CD4-positive, alpha-beta T cell (primary cell): ENCODE data around the gene AVPR2. TPM values are rescaled to one million over a fixed set of nuclear protein-coding genes. Genes with fewer than 3 reads are reported as not detected.

ENCODE experiments used
- ATAC-seq: fragments of 200-7000 bp; cut with Tn5 transposase; one replicate; pipeline ENCODE4 v1.10.0; 2022; ENCODE audit warnings: mild to moderate bottlenecking; ENCODE audit not compliant: poor library complexity
- CTCF ChIA-PET: fragments of 350-600 bp; sonication (Branson Sonifier 250); formaldehyde crosslinking; loops from one replicate; lab custom pipeline; 2021; ENCODE audit warnings: antibody characterized with exemption, inconsistent platforms; lab: Charles Lee
- POLR2A ChIA-PET: fragments of 350-600 bp; sonication (Branson Sonifier 250); formaldehyde crosslinking; loops from one replicate; lab custom pipeline; 2021; ENCODE audit warnings: antibody characterized with exemption, inconsistent platforms; lab: Charles Lee
- DNase-seq, 14 experiments: peaks; one replicate each; pipeline ENCODE4 v3.0.0-alpha.2; 2013 to 2020; ENCODE audit warnings: mixed read lengths in 2 of 14
- H3K27ac ChIP-seq, 2 donors: one replicate each; pipeline versions ENCODE4 v1.5.1 to v1.7.0; 2013; ENCODE audit warnings: low read length in 2 of 2, low read depth in 1 of 2, mild to moderate bottlenecking in 1 of 2
- H3K27me3 ChIP-seq, 2 experiments: 1 replicate in 1 of 2; 2 replicates in 1 of 2; pipeline versions ENCODE4 v1.6.1 to v1.7.0; 2013; ENCODE audit warnings: low read length in 2 of 2, control low read depth in 1 of 2, mild to moderate bottlenecking in 1 of 2, moderate library complexity in 1 of 2; ENCODE audit not compliant: insufficient read depth in 2 of 2, control insufficient read depth in 1 of 2
- H3K36me3 ChIP-seq: one replicate; pipeline ENCODE4 v1.6.1; 2013; ENCODE audit warnings: low read length, control low read depth; ENCODE audit not compliant: insufficient read depth
- H3K4me1 ChIP-seq: one replicate; pipeline ENCODE4 v1.6.1; 2013; ENCODE audit warnings: low read length, control low read depth; ENCODE audit not compliant: insufficient read depth
- H3K4me3 ChIP-seq: one replicate; pipeline ENCODE4 v1.5.1; 2013; ENCODE audit warnings: mild to moderate bottlenecking, low read length, moderate library complexity
- H3K9me3 ChIP-seq, 2 experiments: 1 replicate in 1 of 2; 2 replicates in 1 of 2; pipeline versions ENCODE4 v1.6.1 to v1.7.0; 2013; ENCODE audit warnings: low read length in 2 of 2, mild to moderate bottlenecking in 2 of 2, control low read depth in 1 of 2, moderate library complexity in 1 of 2; ENCODE audit not compliant: control insufficient read depth in 1 of 2, insufficient read depth in 1 of 2
- H3K27ac Mint-ChIP-seq: one replicate; pipeline ENCODE4 v1.8.0; 2020; ENCODE audit warnings: mixed read lengths
- H3K27me3 Mint-ChIP-seq: one replicate; pipeline ENCODE4 v1.8.0; 2021; ENCODE audit warnings: mixed read lengths
- H3K36me3 Mint-ChIP-seq: one replicate; pipeline ENCODE4 v1.8.0; 2021; ENCODE audit warnings: low read depth, mixed read lengths
- H3K4me1 Mint-ChIP-seq: one replicate; pipeline ENCODE4 v1.8.0; 2021; ENCODE audit warnings: low read depth, mixed read lengths
- H3K4me3 Mint-ChIP-seq: one replicate; pipeline ENCODE4 v1.8.0; 2020; ENCODE audit warnings: mild to moderate bottlenecking, mixed read lengths
- H3K9me3 Mint-ChIP-seq: one replicate; pipeline ENCODE4 v1.8.0; 2020; ENCODE audit warnings: mixed read lengths
- CTCF ChIP-seq: fragments of 200-600 bp; IDR thresholded peaks from one replicate; pipeline ENCODE4 v1.8.0; 2022; ENCODE audit warnings: antibody characterized with exemption, mild to moderate bottlenecking
- intact Hi-C, 2 experiments: fragments of 100-400 bp; cut with DNase I in 1 of 2; cut with micrococcal nuclease in 1 of 2; formaldehyde crosslinking; loops; one replicate each; pipeline versions ENCODE4 v1.15.1 to v1.9.0; 2023 to 2025; cut with DNase I, micrococcal nuclease
- total RNA-seq, 174 experiments: library from RNA in 2 of 174; stranded (reverse) in 2 of 174; gene quantifications; one replicate each; pipeline ENCODE4 v1.2.3 and lab custom pipeline; 2021 to 2026

AVPR2 gene
- total RNA-seq, 2 experiments from 2014 or later = not detected

GRCh38 chrX:153861151-153861550, 43.3 kb upstream of the AVPR2 start:
- no peak overlapping the region for H3K4me3 Mint-ChIP-seq
- CTCF ChIA-PET = no interaction called here
- no peaks in the 10 kb centered on the region for H3K9me3 Mint-ChIP-seq
- no peak overlapping the region for H3K27ac ChIP-seq
- no peak for TF ChIP-seq CTCF
- no peaks in the 10 kb centered on the region for H3K36me3 ChIP-seq
- H3K27ac Mint-ChIP-seq = no peak overlapping the region
- no peaks in the 10 kb centered on the region for H3K27me3 Mint-ChIP-seq
- no peak for DNase-seq
- H3K9me3 ChIP-seq = no peaks in the 10 kb centered on the region
- intact Hi-C loops = no loop called here
- H3K36me3 Mint-ChIP-seq = no peaks in the 10 kb centered on the region
- H3K27me3 ChIP-seq = no peaks in the 10 kb centered on the region
- ATAC-seq = no peak
- peaks cover 4% of the 10 kb centered on the region for H3K4me1 Mint-ChIP-seq
- POLR2A ChIA-PET = no interaction called here
- H3K4me3 ChIP-seq = no peak overlapping the region
- H3K4me1 ChIP-seq = peaks cover 14% of the 10 kb centered on the region

- ChIA-PET CTCF (no interaction called here), POLR2A (no interaction called here)
- H3K27ac ChIP-seq = no peak overlapping the region
- H3K9me3 Mint-ChIP-seq = no peaks in the 10 kb centered on the region
- H3K36me3 Mint-ChIP-seq = no peaks in the 10 kb centered on the region
- peaks cover 4% of the 10 kb centered on the region for H3K4me1 Mint-ChIP-seq
- H3K27me3 Mint-ChIP-seq = no peaks in the 10 kb centered on the region
- H3K36me3 ChIP-seq = no peaks in the 10 kb centered on the region
- H3K4me3 Mint-ChIP-seq = no peak overlapping the region
- H3K27me3 ChIP-seq = no peaks in the 10 kb centered on the region
- no peaks in the 10 kb centered on the region for H3K9me3 ChIP-seq
- no peak for ATAC-seq
- DNase-seq = no peak
- TF ChIP-seq CTCF = no peak
- H3K4me1 ChIP-seq = peaks cover 8% of the 10 kb centered on the region
- intact Hi-C loops = no loop called here
- H3K4me3 ChIP-seq = no peak overlapping the region
- H3K27ac Mint-ChIP-seq = no peak overlapping the region
Observed at GRCh38 chrX:153861733-153862310, 42.7 kb upstream of the AVPR2 start.

GRCh38 chrX:153862369-153863250, 41.9 kb upstream of the AVPR2 start:
- POLR2A ChIA-PET = interaction anchor here (0.7 kb wide), 1 partner anchor 63 kb away, joined by 3 read pairs; no protein-coding TSS in a partner anchor
- no peak overlapping the region for H3K27ac Mint-ChIP-seq
- H3K36me3 ChIP-seq = no peaks in the 10 kb centered on the region

More at GRCh38 chrX:153862369-153863250, 41.9 kb upstream of the AVPR2 start:
- Mint-ChIP-seq H3K36me3 (no peaks in the 10 kb centered on the region), H3K4me3 (no peak overlapping the region), H3K4me1 (peaks cover 2% of the 10 kb centered on the region), H3K9me3 (no peaks in the 10 kb centered on the region), H3K27me3 (no peaks in the 10 kb centered on the region)
- Histone ChIP-seq H3K4me1 (peaks cover 3% of the 10 kb centered on the region), H3K27ac (no peak overlapping the region), H3K9me3 (no peaks in the 10 kb centered on the region), H3K4me3 (no peak overlapping the region), H3K27me3 (no peaks in the 10 kb centered on the region)
- intact Hi-C loops = no loop called here
- CTCF ChIA-PET = no interaction called here
- DNase-seq = no peak
- no peak for TF ChIP-seq CTCF
- no peak for ATAC-seq
